GM23338 (cell line): ENCODE results near the gene TACC3.

Experiments
- CREB1 ChIP-seq: fragments of 250-450 bp; sonication (Bioruptor Pico); IDR thresholded peaks from 2 replicates; pipeline ENCODE4 v1.5.0; 2020; ENCODE audit warnings: low read depth, mild to moderate bottlenecking, moderate library complexity
- CTCF ChIP-seq, 2 experiments: fragments of 200-600 bp in 1 of 2; sonication (generic) in 1 of 2; conservative IDR thresholded peaks; 2 replicates each; pipeline versions ENCODE4 v1.5.1 to v1.6.1; 2016 to 2017; ENCODE audit warnings: antibody characterized with exemption in 2 of 2, low read depth in 2 of 2, mild to moderate bottlenecking in 2 of 2, moderate library complexity in 1 of 2
- EZH2 ChIP-seq: fragments of 200-600 bp; sonication (generic); IDR thresholded peaks from one replicate; pipeline ENCODE4 v1.8.0; 2017; ENCODE audit warnings: antibody characterized with exemption, mild to moderate bottlenecking, low read depth; ENCODE audit not compliant: unreplicated experiment
- JUNB ChIP-seq: IDR thresholded peaks from one replicate; pipeline ENCODE4 v1.6.1; 2016; ENCODE audit warnings: antibody characterized with exemption; ENCODE audit not compliant: unreplicated experiment
- POLR2AphosphoS5 ChIP-seq: IDR thresholded peaks from 2 replicates; pipeline ENCODE4 v1.6.1; 2016; ENCODE audit warnings: antibody characterized with exemption, low read depth
- REST ChIP-seq: IDR thresholded peaks from one replicate; pipeline ENCODE4 v1.6.1; 2018; ENCODE audit warnings: antibody characterized with exemption; ENCODE audit not compliant: unreplicated experiment
- ZNF114 ChIP-seq: fragments of 250-450 bp; sonication (Bioruptor Pico); IDR thresholded peaks from 2 replicates; pipeline ENCODE4 v1.5.0; 2020; ENCODE audit warnings: mild to moderate bottlenecking, moderate library complexity

- TF ChIP-seq CTCF (conservative IDR thresholded peaks at IDR 0.05; ENCODE audit: low read depth in 2 of 2) (no peak), EZH2 (no peak), REST (no peak), ZNF114 (CRISPR knock-in tag) (no peak), CREB1 (no peak), POLR2AphosphoS5 (no peak), JUNB (no peak)
These were observed 38.5 kb upstream of the TACC3 start for GRCh38 chr4:1682860-1683259.
